Measurements from ENCODE around the gene ASB7.

ASB7 gene

DNA sequence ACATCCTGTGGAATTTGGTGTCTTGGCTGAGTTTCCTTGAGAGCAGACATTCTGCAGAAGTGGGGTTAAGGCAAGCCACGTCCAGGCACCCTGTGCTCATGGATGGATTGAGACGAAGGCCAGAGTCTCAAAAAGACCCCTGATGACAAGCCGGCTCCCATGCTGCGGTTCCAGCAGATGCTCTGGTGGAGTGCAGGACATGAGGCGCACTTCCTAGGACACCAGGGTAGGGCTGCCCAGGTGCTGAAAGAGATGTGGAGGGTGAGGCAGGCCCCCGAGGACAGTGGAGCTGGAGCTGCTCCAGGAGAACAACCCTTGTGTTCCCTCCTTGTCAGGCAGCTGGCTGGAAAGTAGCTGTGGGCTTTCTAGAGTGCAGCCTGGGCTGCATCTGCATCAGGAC, 81.0 kb downstream of the ASB7 start:
- no peak for DNase-seq

DNA sequence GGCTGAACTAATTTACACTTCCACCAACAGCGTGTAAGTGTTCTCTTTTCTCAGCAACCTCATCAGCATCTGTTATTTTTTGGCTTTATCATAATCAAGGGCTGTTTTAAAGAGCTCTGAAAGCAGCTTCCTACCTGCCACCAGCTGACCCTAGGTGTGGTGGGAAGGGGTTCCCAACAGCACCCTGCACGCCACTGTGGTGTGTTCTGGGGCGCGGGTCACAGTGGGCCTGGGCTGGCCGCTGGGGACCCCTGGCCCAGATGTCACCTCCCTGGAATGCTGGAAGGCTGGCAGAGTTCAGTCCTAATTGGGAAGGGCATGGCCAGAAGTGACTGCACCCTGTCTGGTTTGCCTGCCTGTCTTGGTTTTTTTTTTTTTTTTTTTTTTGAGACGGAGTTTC, 82.2 kb downstream of the ASB7 start:
- DNase-seq, result no peak

DNA sequence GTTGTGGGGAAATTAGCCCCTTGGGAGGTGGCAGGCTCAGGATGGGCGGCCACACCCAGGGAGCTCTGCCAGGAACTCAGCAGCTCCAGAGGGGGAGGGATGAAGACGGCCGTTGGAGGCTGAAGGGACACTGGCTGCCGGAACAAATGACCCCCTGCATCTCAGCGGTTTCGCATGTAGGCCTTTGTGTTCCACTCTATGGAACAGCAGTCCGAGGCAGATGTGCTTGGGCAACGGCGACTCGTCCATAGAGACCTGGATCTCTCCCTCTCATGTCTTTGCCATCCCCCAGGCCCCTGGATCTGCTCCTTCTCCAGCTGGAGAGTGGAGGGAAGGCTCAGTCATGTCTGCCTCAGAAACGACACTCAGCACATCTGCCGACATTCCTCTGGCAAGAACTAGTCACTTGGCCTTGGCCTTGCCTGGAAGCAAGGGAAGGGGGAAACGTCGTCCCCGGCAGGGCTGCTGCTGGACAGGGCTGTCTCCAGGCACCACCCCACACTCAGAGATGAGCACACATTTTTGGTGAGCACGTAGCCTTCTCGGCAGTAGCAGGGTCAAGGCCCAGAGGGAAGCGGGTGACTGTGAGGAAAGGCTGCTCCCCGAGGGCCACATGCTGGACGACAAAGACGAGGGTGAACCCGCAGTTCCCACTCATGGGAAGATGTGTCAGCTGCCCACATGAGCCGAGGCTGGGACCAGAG, 83.8 kb downstream of the ASB7 start:
- no peak for DNase-seq

DNA sequence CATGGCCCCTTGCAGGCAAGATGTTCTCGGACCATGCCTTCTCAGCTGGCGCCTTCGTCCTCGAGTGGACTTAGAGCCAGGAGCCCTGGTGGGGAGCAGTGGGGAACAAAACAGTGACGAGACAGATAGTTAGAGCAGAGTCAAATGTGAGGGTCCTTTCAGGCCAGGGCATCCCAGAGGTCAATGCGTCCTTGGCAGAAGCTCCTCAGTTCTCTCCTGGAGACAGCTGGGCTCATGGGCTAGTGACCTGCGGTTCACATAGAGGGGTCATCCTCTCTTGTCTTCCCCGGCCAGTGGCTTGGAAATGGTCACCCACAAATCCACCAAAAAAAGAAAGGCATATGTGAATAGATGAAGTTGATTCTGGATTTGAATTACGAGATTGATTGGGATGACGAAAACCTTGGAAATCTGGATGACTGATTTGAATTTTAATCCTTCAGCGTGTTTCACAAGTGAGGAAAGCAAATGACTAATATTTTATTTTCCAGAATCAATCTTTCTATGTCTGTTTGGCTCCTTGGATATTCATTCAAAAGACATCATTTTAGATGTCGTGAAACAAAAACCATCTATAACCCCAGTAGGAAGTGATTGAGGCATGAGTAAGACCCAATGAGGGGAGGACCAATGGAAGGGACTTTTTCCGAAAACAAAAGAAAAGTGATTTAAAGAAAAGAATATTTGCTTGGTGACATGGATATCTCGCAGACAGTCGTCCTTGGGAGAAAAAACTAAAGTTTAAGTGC, 84.5 kb downstream of the ASB7 start:
- no peak for DNase-seq

DNA sequence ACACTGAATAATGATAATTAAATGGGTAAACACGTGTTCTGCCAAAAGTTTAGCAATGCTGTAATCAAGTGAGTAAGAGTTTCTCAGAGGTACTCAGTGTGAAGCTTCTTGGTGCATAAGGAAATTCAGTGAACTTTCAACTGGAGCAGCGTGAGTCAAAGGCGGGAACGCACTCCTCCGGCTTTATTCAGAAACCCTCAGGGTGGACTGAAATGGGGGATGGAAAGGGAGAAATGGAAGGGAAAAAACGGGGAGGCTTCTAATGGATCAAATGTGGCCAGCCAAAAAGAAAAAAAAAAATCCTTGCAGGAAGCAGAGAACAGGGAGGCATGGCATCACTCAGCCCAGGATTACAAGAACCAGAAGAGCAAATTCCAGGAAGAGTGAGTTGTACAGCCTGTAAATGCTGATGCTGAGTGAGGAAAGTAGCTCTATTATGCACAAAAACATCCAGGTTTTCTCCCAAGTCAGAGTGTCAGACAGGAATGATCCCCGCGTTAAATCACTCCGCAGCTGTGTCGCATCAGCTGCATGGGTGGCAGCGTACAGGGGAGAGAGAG, 85.3 kb downstream of the ASB7 start:
- no peak for DNase-seq

DNA sequence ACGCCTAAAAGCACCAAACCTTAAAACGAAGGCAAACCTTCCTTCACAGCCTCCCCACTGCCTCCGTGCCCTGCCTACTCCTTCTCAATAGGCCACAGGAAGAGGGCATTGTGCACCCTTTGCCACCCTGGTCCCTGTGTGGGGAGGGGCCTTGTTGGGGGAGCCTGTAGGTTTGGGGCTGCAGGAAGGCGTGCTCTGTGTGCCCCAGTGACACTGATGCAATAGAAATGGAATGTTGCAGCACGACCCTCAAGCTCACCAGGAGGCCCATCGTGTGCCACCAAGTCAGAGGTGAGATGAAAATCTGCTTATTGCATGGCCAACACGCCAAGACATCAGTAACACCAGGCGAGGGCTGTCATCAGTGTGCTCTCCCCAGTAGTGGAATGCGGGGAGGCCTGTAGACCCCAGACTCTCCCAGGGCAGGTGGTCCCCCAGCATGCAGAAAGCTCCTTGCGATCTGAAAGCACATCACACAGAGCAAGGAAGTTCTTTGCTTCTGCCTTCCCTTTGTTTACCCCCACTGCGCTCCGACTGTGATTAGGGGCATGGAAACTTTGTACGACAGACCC, 86.2 kb downstream of the ASB7 start:
- no peak for DNase-seq

DNA sequence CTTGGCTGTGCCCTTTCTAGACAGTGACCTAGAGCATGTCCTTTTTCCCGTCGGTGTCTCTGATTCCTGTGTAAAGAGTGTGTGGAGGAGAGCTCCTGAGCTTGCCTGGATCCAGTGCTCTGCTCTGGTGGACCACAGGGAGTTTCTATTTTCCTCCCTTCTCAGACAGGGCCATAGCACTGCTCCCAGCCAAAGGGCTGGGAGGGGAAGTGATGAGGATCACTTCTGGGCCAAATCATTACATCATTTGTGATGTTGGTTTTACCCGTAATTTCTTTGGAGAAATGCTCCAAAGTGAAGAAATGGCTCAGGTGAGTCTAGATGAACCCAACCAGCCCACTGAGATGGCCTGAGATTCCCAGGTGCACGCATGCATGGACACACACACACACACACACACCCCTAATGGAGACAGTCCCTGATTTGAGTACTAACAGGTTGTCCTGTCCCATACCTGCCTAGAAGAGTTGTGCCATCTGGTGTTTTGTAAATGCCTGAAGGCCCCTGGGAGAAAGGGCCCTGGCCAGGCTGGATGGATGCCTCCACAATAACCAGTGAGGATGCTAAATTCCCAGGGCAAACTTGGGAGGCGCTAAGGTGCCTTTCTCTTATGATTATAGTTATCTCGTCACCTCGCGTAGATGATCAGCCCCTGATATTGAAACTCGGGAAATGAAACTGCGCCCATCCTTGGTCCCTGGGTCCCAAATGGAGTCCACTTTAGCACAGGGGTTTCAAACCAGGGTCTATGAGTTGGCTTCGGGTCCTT, 86.9 kb downstream of the ASB7 start:
- no peak for DNase-seq

DNA sequence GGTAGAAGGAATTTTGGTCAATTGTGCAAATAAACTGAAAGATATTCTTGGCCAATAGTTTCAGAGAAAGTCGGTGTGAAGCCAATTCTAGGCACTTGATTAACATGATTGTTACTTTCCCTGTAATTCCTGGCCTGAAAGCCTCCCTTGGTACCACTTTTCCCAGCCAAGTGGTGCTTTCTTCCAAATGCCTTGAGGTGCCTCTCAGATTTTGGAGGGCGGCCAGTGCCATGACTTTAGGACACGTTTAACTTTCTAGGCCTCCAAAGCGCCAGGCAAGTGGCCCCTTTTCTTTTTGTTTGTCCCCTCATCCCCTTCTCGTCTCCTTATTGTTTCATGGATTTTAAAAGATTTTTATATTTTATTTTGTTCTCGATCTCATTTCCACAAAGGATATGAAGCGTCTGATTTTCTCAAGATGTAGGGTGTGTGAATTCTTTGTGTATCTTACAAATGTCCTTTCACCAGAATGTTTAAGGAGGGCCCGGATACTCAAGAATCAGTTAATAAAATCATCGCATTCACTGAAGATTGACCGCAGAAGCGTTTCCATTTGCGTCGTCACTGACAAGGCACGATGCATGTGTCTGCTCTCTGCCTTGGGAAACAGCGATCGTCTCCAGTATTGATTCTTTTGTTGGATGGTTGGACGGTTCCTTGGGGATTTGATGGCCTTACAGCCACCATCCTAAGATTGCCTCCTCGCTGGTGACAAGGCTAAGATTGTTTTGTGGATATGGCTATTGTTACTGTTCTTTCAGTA, 87.8 kb downstream of the ASB7 start:
- peak in 1 of 56 donors; percentile 2 for DNase-seq

DNA sequence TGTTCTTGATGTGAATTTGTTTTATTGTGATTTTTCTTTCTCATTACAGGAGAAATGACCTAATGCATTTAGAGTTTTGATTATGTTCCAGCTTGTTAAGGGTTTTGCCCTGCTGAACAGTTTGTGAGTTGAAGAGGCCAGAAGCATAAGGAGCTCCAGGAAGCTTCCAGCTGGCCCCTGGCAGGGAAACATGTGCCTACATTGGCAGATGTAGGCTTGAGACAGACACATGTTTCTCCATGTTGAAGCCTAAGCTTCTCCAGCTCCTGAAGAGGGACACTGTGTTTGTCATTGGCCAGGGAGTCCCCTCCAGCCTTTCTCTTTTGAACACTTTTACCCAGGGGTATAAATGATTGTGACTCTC, 88.4 kb downstream of the ASB7 start:
- no peak for DNase-seq

DNA sequence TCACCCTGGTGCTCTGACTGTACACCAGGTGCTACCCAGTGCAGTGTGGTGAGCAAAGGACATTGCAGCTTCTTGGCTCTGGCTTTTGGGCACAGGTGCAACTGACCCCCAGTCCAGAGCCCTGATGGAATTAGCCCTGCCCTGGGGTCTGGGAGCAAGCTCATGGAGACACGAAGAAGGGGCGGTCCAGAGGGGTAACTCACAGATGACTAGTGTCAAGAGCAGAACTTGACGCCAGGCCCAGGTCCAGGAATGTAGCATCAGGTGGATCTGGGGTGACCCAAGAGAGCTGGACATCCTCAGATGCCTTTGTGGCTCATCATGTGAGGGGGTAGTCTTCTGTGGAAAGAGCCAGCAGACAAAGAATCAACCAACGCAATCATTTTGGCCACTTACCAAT, 88.9 kb downstream of the ASB7 start:
- no peak for DNase-seq

DNA sequence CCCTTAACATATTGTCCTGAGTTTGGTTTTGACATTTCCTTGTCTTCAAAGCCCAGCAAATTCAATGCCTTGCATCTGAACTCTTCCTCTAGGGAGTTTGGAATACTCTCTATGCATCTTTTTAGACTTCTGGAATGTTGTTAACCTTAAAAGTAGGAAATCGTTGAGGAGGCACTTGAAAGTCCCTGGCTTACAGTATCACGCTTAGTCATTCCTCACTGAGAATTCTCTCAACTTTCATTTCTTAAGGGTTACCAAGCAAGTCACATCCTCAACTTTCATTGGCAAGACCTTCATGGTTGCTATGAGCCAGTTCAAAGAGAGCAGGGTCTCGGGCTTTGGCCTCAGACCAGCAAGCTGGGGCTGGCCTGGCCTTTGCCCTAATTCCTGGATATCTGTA, 89.9 kb downstream of the ASB7 start:
- no peak for DNase-seq

DNA sequence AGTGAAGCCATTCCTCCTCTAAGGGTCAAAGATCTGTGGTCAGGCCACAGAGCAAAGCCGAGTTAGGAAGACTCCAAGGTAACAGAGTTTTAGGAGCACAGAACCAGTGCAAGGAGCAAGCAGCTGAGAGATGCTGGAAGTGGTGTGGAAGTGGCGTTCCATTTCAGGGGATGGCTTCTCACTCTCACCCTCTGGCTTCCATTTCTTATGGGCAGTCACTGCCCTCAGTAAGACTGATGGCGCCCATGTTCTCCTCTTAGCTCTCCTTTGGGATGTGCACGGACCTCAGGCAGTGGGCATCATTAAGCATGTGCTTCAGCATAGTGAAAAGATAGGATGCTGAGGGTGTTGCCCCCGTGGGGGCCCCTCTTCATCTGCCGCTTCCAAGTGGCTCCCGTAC, 90.3 kb downstream of the ASB7 start:
- DNase-seq, result no peak

DNA sequence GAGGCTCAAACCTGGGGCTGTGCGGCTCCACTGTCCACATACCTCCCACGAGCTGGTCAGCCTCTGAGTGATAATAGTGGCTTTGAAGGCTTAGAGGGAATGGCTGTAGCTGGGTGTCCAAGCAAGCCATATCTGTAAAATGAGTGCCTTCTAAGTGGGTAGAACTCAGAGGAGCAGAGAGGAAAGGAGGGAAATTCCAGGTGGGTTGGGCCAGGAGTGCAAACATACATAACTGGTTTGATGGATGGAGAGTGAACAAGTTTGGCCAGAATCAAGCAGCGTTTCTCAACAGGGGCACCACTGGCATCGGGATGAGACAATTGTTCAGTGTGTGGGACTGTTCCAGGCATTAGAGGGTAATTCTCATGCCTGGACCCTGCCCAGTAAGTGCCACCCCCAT, 91.1 kb downstream of the ASB7 start:
- DNase-seq, result no peak

DNA sequence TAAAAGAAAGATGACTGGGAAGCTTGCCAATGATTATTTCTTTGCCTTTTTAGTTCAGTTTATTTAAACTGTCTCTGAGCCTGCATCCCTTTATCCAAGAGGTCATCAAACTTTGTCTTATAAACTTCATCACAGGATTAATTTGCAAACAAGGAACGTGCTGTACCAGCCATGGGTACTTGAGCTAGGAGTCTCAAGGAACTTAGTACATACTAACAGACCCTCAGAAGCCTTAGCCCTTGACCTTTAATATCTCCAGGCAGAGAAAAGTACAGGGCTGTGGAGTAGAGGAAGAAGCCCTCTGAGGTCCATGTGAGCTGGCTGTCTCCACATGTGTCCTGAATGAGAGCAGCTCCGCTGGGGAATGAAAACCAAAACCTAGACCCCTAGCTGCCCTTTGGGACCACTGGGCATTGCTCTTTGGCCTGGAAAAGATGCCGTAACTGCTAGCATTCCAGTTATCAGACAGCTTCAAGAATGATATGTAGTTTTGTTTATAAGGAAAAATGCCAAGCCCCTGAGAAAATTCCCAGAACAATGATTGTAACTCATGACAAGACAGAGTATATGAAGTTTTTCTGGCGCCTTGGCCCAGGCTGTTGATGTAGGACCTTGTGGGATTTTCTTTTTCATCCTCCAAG, 92.1 kb downstream of the ASB7 start:
- DNase-seq, result no peak

DNA sequence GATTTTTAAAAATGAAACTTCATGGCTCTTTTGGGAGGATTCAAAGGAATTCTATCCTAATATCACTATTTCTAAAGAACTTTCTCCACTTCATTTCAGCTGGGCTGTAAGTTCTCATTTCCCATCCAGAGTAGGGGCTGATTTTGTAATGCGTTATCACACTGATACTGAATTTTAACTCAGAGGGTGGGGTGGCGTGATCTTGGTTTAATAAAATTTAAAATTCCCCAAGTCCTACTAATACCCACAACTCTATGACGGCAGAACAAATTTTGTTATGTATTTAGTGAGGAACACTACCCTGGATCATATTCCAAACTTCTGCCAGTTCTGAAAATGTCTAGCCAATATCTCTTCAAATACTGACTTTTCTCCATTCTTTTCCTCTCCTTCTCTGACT, 92.7 kb downstream of the ASB7 start:
- DNase-seq, result no peak

DNA sequence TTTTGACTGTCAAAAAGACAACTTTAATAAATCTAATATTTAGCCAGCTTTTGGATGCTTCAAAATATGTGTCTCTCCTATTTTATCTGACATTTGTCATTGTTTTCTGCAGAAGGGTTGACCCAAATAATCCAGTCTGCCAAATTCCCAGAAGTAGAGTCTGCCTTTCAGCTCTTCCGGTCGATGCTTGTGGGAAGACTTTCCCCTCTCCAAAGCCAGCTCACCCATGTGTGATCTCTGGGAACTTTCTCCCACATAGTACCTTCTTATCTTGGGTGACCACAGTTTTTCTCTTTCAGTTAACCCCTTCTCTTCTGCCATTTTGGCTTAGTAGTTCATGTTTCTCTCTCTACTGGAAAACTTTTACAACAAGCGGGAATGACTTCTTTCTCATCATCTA, 94.1 kb downstream of the ASB7 start:
- no peak for DNase-seq
